Suppressor macrophage treated with lipopolysaccharide for 4 hours (primary cell): ENCODE data around the gene SPRED2.
A peak's percentile ranks its signal among the peaks of the same experiment; 100 is the strongest.

ENCODE experiments used
- DNase-seq: peaks from one replicate; pipeline ENCODE4 v3.0.0-alpha.2; 2020

Gene SPRED2

DNA sequence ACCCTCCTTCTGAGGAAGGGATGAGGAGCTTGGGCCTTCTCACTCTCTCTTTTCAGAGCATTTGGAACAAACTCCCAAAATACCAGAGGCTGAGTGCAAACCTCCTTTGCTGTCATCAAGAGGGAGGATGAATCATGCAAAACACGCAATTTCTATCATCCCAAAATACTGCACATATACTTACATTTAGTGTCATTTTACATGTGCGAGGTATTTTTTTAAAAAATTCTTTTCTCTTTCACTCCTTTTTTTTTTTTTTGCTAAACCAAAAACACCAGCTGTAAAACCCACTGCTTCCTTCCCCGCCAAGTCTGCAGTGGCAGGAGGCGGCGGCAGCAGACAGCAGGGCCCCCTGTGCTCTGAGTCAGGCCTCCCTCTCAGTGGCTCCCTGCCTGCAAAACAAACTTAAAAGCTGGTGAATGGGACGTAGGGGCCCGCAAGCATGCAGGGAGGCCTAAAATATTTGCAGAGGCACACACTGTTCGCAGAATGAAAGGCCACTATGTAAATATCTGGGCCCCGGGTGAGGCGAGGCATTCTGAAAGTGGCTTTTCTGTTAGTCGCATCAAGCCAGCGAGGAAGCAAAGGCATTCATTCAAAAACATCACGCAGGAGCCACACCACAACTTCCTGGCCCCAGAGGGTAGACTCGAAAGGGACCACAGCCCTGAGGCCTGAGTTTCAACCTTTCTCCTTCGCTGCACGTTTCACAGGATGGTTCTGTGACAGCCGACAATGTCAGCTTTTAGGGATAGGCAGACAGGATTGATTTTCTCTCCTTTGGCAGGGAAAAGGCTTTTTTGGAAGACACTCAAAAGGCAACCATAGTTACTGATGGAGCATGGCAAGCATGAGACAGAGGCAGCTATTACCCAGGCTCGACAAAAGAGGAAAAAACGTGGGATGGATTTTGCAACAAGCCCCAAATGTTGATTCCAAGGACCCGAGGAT, 131.4 kb downstream of the SPRED2 start:
- DNase-seq, result peak; percentile 28

DNA sequence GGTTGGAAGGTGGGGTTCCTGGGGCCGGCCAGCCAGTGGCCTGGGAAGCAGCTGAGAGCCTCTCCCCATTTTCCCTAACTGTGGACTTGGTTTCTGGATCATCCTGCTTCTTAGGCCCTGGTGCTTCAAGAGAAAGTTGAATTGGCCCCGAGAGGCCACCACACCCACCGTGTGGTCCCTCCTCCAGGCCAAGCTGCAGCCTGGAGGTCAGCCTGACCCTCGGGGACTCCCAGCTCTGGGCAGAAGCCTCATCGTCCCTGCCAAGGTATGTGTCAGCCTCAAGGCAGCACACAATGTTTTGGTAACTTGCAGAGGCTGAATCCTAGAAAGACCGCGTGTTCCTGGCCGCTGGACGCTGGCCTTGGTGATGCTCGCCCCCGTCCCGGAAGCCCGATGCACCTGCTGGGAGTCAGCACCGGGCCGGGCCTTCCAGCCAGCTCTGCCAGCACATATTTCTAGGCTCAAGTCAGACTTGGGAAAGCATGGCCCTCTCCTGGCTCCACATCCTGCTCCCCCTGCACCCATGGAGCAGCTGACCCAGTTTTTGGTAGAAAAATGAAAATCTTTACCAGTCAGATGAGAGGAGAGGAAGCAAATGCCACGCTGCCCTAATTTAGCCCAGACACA, 132.2 kb downstream of the SPRED2 start:
- DNase-seq, result no peak

DNA sequence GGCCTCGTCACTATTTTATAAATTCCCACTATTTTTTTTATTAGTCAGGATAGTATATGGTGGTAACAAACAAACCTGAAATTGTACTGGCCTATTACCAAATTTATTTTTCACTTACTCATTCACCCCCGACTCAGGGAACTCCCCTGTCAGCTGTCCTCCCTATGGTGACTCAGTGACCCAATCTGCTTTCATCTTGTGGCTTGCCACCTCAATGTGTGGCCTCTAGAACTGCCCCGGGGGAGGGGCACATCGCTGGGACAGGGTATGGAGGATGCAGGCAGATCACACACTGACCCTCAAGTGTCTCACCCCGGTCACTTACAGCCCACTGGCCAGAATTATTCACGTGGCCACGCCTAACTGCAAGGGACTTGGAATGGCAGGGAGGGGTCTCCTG, 133.2 kb downstream of the SPRED2 start:
- peak; percentile 46 for DNase-seq

GRCh38 chr2:65298089-65298488, 134.3 kb downstream of the SPRED2 start:
- DNase-seq, result no peak

DNA sequence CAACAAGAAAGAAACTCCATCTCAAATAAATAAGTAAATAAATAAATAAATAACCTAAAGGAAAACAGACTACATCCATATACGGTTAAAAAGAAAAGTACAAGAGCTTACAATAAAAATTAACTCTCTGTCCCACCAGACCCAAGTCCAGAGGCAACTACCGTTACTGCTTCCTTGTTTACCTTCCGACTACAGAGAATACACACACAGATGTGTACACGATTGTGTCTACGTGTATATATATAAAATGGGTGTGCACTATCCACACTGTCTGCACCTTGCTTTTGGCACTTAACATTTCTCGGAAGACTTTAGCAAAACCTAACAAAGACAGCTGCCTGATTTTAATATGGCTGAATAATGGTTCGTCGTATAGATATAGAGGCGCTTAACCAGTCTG, 134.9 kb downstream of the SPRED2 start:
- no peak for DNase-seq

GRCh38 chr2:65296971-65297370, 135.4 kb downstream of the SPRED2 start:
- DNase-seq, result no peak

DNA sequence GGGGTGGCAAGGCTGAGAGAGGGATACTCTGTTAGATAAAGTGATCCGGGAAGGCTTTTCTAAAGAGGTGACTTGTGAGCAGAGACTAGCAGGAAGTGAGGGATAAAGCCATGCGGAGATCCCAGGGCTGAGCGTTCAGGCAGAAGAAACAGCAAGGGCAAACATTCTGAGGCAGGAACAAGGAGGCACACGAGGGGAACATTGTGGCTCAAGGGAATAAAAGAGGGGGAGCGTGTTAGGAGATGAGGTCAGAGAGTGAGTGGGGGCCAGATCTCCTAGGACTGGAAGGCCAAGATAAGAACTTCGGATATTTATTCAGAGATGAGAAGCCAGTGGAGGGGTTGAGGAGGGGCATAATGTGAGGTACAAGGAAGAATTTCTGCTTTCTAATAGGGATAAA, 137.7 kb downstream of the SPRED2 start:
- no peak for DNase-seq

DNA sequence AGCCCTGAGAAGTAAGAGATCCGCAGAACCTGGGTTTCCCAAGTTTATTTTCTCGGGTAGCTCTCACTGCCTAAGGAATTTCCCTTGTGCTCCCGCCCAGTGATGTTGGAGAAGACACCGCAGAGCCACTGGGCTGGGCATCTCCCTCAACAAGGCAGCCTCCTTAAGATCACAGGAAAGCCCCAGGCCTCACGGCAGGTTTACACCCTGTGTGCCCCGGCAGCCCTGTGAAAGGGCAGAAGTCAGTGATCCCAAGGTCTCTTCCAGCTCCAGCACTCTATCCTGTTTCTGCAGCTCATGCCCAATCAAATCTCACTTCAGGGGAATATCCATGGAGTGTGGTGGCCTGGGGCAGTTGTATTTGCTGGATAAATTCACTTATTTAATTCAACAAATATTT, 138.3 kb downstream of the SPRED2 start:
- no peak for DNase-seq

DNA sequence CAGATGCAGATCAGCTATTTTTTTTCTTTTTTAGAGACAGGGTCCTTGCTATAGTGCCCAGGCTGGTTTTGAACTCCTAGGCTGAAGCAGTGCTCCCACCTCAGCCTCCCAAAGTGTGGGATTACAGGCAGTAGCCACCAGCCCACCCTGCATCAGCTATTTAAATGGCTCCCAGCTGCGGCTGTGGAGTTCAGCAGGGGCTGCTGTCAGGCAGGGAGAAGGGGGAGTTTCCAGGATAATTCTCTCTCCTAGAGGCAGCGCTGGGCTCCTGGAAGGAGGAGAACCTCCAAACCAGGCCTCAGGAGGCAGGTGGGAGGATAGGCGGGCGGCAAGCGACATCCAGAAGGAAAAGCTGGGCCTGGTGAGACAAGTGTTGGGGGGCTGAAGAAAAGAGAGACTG, 139.0 kb downstream of the SPRED2 start:
- DNase-seq, result no peak

GRCh38 chr2:65292461-65293011, 139.9 kb downstream of the SPRED2 start:
- DNase-seq, result no peak

GRCh38 chr2:65292106-65292400, 140.3 kb downstream of the SPRED2 start:
- DNase-seq, result no peak

DNA sequence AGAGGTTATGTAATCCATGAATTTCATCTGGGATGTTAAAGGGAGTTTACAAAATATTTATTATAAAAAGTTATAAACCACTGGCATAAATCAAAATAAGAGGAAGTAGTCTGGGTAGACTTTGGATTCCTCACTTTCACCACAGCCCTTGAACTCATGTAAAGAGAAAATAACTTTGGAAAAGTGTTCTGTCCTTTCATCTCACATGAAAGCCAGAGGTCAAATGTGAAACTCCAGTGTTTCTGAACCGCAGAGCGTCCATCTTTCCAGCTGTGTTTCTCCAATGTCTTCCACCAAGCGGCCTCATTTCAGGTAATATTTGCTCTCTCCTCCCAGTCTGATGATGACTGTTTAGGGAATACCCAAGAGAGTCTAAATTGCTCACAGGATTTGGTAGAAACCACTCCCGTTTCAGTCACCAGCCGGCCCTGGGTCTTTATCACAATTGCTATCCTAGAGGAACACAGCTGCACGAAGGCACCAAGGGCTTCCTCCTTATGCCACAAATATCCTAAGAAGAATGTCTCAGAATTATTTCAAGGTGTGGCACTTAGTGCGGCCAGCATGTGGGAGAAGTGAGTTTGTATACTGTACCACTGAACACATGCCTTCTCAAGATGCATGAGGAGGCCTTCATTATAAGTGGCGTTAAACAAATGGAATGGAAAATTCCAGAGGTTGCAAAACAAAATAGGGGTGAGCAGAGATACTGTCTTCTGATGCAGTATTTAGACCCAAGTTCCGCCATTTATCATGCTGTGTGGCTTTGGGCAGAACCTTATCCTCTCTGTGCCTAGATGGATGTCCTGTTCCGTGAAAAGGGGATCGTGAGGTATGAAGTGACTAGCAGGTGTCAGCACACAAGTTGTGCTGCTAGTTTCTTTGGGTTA, 140.9 kb downstream of the SPRED2 start:
- no peak for DNase-seq

DNA sequence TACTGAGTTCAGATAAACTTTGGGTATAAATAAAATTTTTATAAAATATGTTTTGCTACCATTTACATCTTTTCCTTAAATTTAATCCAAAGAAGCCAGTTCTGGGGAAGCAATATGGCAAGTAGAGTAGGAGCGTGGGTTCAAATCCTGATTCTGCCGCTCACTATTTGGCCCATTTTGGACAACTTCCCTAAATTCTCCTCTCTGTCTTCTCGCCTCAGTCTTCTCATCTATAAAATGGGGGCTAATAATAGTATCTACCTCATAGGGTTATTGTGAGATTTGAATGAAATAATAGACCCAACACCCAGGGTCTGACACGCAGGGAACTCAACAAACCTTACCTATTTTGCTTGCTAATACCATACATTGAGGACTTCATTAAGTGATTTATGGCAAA, 145.0 kb downstream of the SPRED2 start:
- DNase-seq, result no peak

DNA sequence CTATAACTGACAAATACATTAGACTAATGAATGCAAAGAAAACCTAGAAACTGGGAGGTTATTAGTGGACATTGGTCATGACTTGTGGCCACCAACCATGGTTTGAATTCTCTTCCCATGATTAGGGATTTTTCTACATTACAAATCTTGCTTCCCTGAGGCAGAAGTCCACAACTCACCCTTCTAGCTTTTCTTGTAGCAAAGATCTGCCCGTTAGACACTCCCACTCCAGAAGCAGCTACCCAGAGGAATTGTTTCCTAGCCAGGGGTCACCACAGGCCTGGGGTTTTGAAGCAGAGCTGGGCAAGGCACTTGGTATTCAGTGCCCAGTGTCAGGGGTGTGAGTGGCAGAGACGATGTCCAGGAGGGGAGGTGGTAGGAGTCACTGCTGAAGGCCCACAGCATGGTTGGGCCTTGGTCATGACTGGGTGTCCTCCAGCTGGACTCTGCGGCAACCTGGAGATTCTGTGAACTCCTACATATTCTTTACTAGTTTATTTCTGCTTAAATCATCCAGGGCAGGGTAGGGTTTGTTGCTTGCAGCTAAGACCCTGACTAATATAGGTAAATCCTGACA, 149.8 kb downstream of the SPRED2 start:
- DNase-seq, result no peak

DNA sequence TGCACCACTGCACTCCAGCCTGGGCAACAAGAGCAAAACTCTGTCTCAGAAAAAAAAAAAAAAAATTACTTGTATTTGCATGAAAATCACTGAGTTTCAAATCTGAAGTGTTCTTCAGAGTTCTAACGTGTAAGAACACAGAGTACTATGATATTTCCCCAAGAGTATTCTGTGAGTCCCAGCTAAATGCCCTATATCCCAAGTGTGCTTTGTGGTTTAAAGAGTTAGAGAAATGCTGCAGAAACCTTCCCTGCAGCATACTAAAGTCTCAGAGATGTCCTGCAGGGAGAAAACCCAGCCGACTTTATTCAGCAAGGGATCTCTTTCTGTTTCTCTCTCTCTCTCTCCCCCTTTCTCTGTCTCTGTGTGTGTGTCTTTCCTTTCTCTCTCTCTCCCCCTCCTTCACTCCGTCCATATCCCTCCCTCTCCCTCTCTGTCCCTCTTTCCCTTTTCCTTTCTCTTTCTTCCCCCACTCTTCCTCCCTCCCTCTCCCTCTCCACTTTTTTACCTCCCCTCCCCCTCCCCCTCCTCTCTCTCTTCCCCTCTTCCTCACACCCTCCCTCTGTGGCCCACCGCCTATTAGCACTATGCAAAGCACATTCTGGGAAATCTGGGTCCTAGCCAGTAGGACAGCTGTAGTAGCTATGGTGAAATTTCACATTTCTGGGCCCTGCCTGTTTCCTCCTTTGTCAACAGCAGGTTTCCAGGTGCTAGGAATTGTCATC, 150.6 kb downstream of the SPRED2 start:
- DNase-seq, result no peak

DNA sequence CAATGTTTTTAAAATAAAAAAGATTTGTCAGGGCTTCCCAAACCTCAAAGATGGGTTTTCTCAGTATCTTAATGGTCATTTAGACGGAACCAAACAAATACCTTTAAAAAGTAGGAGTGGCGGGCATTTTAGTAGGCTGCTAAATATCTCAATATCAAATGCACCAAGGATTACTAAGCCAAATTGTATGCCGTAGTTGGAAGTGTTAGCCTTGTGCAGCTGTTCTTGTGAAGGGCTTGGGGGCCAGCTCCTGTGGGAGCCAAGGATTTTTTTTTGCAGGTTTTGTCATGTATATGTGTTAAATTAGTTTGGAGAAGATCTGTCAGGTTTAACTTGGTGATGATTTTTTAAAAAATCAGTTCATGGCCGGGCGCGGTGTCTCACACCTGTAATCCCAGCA, 152.6 kb downstream of the SPRED2 start:
- no peak for DNase-seq

GRCh38 chr2:65278531-65278981, 153.8 kb downstream of the SPRED2 start:
- DNase-seq, result no peak

- DNase-seq, result no peak
These were observed 154.5 kb downstream of the SPRED2 start for GRCh38 chr2:65277791-65278483.

- no peak for DNase-seq
These were observed 155.3 kb downstream of the SPRED2 start for GRCh38 chr2:65277118-65277517.

GRCh38 chr2:65276609-65277008, 155.8 kb downstream of the SPRED2 start:
- DNase-seq, result no peak

- no peak for DNase-seq
These were observed 157.1 kb downstream of the SPRED2 start for GRCh38 chr2:65275141-65275915.
